Retinal pigment epithelial cell (primary cell): Measurements from ENCODE around the gene SIPA1L3.

Experiments used
- DNase-seq: peaks from one replicate; pipeline ENCODE4 v3.0.0-alpha.2; 2010; ENCODE audit warnings: low read depth
- H3K4me3 ChIP-seq: 2 replicates; pipeline ENCODE4 v1.5.1; 2011; ENCODE audit warnings: mild to moderate bottlenecking, low read length, control low read depth, moderate library complexity
- CTCF ChIP-seq: conservative IDR thresholded peaks from 2 replicates; pipeline ENCODE4 v1.5.1; 2011; ENCODE audit warnings: low read depth, low read length, control low read depth, inconsistent platforms

Gene SIPA1L3

GRCh38 chr19:38194061-38194701, 287.2 kb downstream of the SIPA1L3 start:
- H3K4me3 ChIP-seq, result no peak overlapping the region
- no peak for TF ChIP-seq CTCF
- DNase-seq, result no peak

DNA sequence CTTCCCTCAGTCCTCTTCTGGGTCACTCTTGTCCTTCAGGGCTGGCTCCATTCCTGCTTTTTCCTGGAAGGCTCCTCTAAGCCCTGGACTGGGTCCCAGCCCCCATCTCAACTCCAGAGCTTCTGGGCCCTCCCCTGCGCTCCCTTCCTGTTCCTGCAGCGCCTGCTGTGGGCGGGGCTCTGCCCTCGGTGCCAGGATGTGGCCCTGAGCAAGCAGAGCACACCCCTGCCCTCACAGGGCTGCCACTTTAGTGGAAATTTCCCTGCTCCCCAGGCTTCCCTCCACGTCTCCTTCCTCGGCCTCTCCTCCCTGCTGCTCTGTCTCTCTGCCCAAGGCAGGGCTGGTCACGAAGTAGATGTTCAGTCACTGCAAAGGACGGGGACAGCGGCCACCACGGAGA, 288.2 kb downstream of the SIPA1L3 start:
- DNase-seq, result no peak
- no peak for TF ChIP-seq CTCF
- H3K4me3 ChIP-seq, result no peak overlapping the region

- no peak for DNase-seq
- TF ChIP-seq CTCF, result no peak
- H3K4me3 ChIP-seq, result no peak overlapping the region
Observed at GRCh38 chr19:38196245-38196837, 289.3 kb downstream of the SIPA1L3 start.

GRCh38 chr19:38196948-38197656, 290.1 kb downstream of the SIPA1L3 start:
- DNase-seq, result no peak
- TF ChIP-seq CTCF, result no peak
- no peak overlapping the region for H3K4me3 ChIP-seq

DNA sequence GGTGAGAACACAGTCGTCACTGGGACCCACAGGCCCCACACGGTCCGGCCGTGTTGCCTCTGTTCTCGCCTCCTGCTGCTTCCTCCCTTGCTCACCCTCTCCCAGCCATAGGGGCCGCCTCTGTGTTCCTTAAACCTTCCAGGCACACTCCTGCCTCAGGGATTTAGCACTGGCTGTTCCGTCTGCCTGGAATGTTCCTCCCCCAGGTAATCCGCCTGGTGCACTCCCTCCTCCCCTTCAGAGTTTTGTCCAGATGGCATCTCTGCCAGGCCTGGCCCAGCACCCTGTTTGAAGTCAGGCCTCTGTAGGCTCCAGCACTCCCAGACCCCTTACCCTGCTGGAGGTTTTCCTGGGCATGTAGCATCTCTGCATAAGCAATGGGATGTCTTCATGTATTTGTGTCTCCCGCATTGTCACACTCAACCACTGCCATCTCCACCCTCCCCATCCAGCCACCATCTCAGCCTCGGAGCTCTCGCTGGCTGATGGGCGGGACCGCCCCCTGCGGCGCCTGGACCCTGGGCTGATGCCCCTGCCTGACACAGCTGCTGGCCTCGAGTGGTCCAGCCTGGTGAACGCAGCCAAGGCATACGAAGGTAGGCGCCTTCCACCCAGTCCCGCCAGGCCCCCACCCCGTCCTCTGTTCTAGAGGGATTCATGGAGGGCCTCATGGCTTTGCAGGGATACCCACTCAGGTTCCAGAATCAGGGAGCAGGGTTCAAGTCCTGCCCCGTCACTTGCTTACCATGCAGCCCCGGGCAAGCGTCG, 291.1 kb downstream of the SIPA1L3 start:
- no peak for DNase-seq
- H3K4me3 ChIP-seq, result no peak overlapping the region
- no peak for TF ChIP-seq CTCF

DNA sequence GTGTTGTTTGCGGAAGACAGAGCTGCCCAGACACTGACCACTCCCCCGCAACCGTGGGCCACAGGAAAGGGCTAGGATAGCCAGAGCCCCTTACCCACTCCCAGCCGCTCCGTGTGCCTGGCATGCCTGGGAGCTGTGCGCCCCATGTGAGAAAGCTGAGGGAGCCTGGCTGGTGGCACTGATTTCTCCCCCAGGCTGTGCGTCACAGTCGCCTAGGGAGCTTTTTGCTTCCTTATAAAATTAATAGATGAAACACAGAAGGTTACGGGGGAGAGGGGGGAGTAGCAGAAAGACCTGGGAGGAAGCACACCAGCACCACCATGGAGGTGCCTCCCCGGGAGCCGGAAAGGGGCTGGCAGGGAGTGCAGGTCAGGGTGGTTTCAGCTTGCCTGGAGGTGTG, 292.3 kb downstream of the SIPA1L3 start:
- TF ChIP-seq CTCF, result no peak
- no peak overlapping the region for H3K4me3 ChIP-seq
- no peak for DNase-seq
